Measurements from ENCODE around the gene ERP44. TPM values are rescaled to one million over a fixed set of nuclear protein-coding genes. Genes with fewer than 3 reads are reported as not detected.
"Not testable (repeated sequence)": the region's sequence is repeated elsewhere in the genome, so short reads cannot be mapped to it uniquely, and the experiment has no call there.

The ERP44 gene
- 10 to 100 TPM in 11 of 12 donors, not detected in 1; 11.1 to 31.8 (median 22.8) TPM for polyA plus RNA-seq (ENCODE audit: insufficient read length in 12 of 12)
- long read RNA-seq, donor 1, full-length matches to known transcripts, result 26 of 62 reads
- long read RNA-seq, donor 1, partial matches to known transcripts, result 36 of 62 reads
- long read RNA-seq, donor 1, other reads (novel, unspliced or antisense), result 0 of 62 reads
- long read RNA-seq, donor 2, full-length matches to known transcripts, result 20 of 20 reads
- long read RNA-seq, donor 2, partial matches to known transcripts, result 0 of 20 reads
- long read RNA-seq, donor 2, other reads (novel, unspliced or antisense), result 0 of 20 reads
- long read RNA-seq, donor 3, full-length matches to known transcripts, result 8 of 8 reads
- long read RNA-seq, donor 3, partial matches to known transcripts, result 0 of 8 reads
- long read RNA-seq, donor 3, other reads (novel, unspliced or antisense), result 0 of 8 reads
- long read RNA-seq, donor 4, full-length matches to known transcripts, result 7 of 7 reads
- long read RNA-seq, donor 4, partial matches to known transcripts, result 0 of 7 reads
- long read RNA-seq, donor 4, other reads (novel, unspliced or antisense), result 0 of 7 reads
- long read RNA-seq, donor 5, result 0 reads
- long read RNA-seq, donor 6, full-length matches to known transcripts, result 9 of 9 reads
- long read RNA-seq, donor 6, partial matches to known transcripts, result 0 of 9 reads
- long read RNA-seq, donor 6, other reads (novel, unspliced or antisense), result 0 of 9 reads
- long read RNA-seq, donor 7, full-length matches to known transcripts, result 7 of 7 reads
- long read RNA-seq, donor 7, partial matches to known transcripts, result 0 of 7 reads
- long read RNA-seq, donor 7, other reads (novel, unspliced or antisense), result 0 of 7 reads
- long read RNA-seq, donor 8, full-length matches to known transcripts, result 20 of 20 reads
- long read RNA-seq, donor 8, partial matches to known transcripts, result 0 of 20 reads
- long read RNA-seq, donor 8, other reads (novel, unspliced or antisense), result 0 of 20 reads
- long read RNA-seq, donor 9, full-length matches to known transcripts, result 10 of 10 reads
- long read RNA-seq, donor 9, partial matches to known transcripts, result 0 of 10 reads
- long read RNA-seq, donor 9, other reads (novel, unspliced or antisense), result 0 of 10 reads
- long read RNA-seq, donor 10, full-length matches to known transcripts, result 17 of 17 reads
- long read RNA-seq, donor 10, partial matches to known transcripts, result 0 of 17 reads
- long read RNA-seq, donor 10, other reads (novel, unspliced or antisense), result 0 of 17 reads
- long read RNA-seq, donor 11, full-length matches to known transcripts, result 24 of 30 reads
- long read RNA-seq, donor 11, partial matches to known transcripts, result 6 of 30 reads
- long read RNA-seq, donor 11, other reads (novel, unspliced or antisense), result 0 of 30 reads

DNA sequence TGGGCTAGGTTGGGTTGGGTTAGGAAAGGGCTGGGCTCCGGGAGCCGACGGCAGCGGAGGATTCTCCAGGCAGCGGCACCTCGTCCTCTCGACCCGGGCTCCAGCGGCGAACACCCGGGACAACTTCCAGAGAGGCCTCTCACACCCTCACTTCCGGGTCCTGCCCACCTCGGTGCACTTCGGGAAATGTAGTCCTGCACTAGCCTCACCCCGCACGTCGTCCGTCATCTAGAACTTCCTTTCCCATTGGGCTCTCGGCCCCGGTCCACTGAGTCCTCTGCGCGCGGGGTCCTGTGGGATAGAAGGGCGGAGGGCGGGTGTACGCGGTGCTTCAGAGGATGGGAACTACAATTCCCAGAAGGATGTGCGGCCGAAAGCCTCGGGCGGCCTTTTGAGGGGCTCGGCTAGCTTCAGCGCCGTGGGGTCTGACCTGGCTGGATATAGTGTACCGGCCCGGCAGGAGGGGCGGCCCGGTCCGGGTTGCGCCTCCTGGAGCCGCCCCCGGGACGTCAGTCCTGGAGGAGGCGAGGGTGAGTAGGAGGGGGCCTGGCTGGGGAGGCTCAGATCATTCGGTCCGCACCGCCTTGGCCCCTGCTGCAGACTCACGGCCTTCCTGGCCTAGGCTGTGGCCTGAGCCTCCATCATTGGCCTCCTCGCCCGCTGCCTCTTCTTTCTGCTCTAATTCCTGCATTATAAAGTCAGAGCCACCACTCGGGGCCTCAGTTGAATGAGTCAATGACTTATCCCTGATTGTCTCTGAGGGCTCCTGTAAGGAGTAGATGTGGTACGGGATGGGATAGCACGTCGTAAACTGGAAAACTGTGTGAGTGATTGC, at the start of gene ERP44, which contains the start of gene INVS:
ERP44 (minus strand) TSS at position 114 of the 835 bp plus-strand sequence. CDS start 160 bp downstream, outside the sequence.
INVS (plus strand) TSS at position 357 of the 835 bp plus-strand sequence. CDS start 5,279 bp downstream, outside the sequence.
- peak; percentile 99 for DNase-seq

- DNase-seq, result not testable (repeated sequence)
These were observed 47.2 kb upstream of the ERP44 start for GRCh38 chr9:100145976-100146375.

DNA sequence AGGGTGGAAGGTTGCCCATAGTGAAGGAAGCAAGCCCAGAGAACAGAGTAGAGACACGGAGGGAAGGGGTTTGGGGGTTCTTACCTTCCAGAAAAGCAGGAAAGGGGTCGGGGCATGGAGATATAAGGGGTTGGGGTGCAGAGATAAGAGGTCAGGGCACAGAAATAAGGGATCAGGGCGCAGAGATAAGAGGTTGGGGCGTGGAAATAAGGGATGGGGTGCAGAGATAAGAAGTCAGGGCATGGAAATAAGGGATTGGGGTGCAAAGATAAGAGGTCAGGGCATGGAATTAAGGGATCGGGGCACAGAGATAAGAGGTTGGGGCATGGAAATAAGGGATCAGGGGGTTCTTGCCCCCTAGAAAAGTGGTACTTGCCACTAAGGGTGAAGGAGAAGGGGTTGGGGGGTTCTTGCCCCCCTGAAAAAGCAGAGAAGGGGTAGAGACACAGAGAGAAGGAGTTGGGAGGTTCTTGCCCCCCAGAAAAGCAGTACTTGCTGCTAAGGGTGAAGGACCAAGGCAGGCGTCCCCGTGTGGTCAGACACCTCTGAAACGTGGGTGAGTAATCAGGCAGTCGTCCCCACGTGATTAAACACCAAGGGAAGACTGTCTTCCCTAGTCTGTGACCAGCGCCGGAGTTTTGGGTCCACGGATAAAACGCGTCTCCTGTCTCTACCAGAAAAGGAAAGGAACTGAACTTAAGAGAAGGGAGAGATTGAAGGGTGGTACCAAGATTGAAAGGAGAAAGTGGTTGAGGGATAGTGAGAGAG, 46.6 kb upstream of the ERP44 start:
- not testable (repeated sequence) for DNase-seq

- not testable (repeated sequence) for DNase-seq
These were observed 43.1 kb upstream of the ERP44 start for GRCh38 chr9:100141862-100142261.

DNA sequence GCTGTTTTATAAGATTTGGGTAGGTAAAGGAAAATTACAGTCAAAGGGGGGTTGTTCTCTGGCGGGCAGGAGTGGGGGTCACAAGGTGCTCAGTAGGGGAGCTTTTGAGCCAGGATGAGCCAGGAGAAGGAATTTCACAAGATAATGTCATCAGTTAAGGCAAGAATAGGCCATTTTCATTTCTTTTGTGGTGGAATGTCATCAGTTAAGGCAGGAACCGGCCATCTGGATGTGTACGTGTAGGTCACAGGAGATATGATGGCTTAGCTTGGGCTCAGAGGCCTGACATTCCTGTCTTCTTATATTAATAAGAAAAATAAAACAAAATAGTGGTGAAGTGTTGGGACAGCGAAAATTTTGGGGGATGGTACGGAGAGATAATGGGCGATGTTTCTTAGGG, 41.5 kb upstream of the ERP44 start:
- DNase-seq, result not testable (repeated sequence)

- not testable (repeated sequence) for DNase-seq
These were observed 38.0 kb upstream of the ERP44 start for GRCh38 chr9:100136799-100137198.

GRCh38 chr9:100134731-100135130, 35.9 kb upstream of the ERP44 start:
- no peak for DNase-seq

DNA sequence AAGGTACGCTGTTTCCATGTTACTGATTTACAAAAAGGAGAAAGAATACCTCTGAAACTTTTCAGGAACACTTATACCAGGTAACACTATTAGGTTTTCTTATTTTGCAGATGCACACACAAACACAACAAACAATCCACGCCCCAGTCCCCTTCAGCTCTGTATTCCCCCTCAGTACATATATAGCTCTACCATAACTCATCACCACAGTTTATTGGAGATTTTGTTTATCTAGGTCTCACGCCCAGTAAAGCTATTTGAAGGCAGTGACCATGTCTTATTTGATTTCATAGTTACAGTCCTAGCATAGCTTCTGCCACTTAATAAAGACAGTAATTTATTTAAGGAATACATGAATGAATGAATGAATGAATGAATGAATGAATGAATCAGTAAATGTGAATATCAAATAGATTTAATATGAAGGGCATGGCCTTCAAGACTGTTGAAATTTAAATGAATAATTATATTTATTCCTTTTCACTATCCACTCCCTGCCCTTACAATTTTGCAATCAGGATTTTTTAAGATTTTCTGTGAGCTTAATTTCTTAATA, 33.2 kb upstream of the ERP44 start:
- DNase-seq, result no peak

GRCh38 chr9:100131216-100131615, 32.4 kb upstream of the ERP44 start:
- DNase-seq, result peak; percentile 78

DNA sequence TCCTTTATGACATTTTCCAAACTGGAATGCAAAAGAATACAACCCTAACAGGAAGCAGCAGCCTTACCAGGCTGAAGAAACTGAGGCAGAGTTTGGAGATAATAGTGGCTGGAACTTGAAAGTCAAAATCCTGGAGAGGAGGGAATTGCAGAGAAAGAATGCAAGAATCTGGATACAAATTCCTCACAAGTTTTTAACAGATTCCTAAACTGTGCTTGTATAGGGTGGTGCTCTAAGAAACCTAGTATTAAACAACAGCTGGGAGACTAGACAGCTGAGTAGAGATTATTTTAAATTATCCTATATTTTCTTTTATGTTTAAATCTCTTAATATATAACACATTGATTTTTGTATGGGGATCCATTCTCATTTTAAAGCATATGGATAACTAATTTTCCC, 31.0 kb upstream of the ERP44 start:
- no peak for DNase-seq

GRCh38 chr9:100126423-100126822, 27.6 kb upstream of the ERP44 start:
- DNase-seq, result no peak

GRCh38 chr9:100125910-100126309, 27.1 kb upstream of the ERP44 start:
- no peak for DNase-seq

DNA sequence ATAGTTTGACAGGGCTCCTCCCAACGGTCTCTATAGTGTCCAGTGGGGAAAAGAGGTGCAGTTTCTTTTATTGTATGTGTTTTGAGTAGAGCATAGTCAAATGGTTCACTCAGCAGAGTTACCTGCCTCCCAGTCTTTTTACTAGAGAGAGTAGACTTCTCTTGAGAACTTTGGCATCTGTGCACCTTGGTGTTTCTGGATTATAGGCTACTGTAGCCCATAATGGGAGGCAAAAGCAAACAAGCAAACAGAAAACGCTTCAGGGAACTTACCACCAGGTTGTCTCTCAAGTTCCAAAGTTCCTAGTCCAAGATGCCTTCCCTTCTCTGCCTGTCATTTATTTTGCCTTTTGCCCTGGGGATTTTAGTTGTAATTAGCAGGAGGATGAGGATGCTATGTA, 26.4 kb upstream of the ERP44 start:
- no peak for DNase-seq

DNA sequence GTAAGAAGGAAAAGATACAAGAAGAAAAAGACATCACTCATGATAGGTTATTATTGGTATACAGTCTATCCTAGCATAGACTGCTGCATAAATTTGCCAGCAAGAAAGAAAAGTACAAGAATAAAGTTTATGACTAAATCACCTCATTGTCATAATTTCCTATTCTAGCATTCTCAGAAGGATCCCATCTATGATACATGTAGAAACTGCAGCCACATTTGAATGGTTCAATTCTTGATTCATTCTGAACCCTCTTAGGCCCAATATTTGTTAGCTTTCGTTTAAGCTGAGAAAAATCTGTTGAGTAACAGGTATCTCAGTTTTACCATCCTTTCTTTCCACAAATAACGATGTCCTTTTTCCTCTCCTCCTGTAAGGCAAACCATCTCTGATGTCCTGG, 21.5 kb upstream of the ERP44 start:
- DNase-seq, result no peak

DNA sequence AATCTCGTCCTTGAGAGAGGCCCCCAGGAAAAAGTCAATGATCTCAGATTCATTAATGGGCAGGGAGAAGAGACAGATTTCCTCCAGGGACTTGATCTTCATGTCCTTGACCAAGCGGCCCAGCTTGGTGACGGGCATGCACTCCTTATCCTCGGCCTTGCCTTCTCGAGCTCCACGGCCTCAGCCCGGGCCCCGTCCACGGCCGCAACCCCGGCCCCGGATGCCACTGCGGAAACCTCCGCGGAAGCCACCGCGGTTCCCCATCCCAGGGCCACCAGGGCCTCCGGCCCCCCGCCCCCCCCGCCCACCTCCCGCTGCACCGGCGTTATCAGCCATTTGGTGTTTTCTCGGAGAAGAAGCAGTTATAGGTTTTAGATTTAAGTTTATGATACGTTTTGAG, 18.5 kb upstream of the ERP44 start:
- no peak for DNase-seq

DNA sequence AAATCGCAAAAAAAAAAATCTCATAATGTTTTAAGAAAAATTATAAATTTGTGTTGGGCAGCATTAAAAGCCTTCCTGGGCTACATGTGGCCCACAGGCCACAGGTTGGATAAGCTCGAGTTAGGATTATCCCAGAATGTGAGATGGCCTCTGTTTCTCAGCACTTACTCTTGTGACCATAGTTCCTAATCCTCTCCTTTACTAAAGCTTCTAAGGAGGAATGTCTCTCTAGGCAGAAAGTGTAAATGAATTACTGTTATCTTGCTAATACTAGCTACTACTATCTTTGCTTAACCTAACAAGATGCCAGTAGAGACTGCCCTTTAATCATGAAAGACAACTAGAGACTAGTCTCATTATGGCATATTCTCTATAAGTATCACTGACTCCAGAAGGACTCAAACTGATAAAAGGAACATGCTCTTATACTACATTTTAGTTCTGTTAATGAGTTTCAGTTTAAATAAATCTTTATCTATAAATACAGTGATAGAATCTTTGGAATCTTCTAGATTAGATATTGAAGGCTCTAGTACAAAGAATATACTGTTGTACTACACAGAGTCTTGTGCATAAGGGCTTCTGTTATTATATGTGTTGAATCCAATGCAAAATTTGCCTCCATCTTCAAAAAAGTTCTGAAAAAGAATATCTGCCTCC, 14.0 kb upstream of the ERP44 start:
- no peak for DNase-seq

- DNase-seq, result peak; percentile 78
These were observed 12.4 kb upstream of the ERP44 start for GRCh38 chr9:100111235-100111634.

- DNase-seq, result peak; percentile 30
These were observed 9.8 kb upstream of the ERP44 start for GRCh38 chr9:100108559-100108958.

DNA sequence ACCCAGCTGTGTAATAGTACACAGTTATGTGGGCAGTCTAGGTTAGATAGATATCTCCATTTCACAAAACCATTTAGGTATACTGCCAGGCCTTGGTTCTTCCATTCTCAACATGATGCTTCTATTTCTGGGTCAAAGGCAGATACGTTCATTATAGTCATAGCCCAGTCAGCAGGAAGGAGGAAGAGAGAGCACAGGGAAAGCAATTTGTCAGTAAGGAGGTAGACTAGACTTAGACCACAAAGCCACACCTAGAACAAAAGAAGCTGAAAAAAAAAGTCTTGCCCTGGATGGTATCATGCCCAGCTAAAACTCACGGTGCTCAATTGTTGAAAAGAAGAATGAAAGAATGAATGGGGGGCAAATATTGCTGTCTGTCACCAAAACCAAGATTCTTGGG, 7.8 kb upstream of the ERP44 start:
- no peak for DNase-seq
